ENCODE results near the gene LRRC31.

DNA sequence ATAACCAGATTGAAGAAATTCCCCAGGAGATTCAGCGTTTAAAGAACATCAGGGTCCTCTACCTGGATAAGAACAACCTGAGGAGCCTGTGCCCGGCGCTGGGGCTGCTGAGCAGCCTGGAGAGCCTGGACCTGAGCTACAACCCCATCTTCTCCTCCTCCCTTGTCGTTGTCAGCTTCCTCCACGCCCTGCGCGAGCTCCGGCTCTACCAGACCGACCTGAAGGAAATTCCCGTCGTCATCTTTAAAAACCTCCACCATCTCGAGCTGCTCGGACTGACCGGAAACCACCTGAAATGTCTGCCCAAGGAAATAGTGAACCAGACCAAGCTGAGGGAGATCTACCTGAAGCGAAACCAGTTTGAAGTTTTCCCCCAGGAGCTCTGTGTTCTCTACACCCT is 47.6 kb downstream of the LRRC31 start:
- TF ChIP-seq, protein P1, sequence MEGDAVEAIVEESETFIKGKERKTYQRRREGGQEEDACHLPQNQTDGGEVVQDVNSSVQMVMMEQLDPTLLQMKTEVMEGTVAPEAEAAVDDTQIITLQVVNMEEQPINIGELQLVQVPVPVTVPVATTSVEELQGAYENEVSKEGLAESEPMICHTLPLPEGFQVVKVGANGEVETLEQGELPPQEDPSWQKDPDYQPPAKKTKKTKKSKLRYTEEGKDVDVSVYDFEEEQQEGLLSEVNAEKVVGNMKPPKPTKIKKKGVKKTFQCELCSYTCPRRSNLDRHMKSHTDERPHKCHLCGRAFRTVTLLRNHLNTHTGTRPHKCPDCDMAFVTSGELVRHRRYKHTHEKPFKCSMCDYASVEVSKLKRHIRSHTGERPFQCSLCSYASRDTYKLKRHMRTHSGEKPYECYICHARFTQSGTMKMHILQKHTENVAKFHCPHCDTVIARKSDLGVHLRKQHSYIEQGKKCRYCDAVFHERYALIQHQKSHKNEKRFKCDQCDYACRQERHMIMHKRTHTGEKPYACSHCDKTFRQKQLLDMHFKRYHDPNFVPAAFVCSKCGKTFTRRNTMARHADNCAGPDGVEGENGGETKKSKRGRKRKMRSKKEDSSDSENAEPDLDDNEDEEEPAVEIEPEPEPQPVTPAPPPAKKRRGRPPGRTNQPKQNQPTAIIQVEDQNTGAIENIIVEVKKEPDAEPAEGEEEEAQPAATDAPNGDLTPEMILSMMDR (IDR thresholded peaks at IDR 0.05; ENCODE audit: low read depth, low read length, missing input control) = no peak
- TF ChIP-seq, protein P2, sequence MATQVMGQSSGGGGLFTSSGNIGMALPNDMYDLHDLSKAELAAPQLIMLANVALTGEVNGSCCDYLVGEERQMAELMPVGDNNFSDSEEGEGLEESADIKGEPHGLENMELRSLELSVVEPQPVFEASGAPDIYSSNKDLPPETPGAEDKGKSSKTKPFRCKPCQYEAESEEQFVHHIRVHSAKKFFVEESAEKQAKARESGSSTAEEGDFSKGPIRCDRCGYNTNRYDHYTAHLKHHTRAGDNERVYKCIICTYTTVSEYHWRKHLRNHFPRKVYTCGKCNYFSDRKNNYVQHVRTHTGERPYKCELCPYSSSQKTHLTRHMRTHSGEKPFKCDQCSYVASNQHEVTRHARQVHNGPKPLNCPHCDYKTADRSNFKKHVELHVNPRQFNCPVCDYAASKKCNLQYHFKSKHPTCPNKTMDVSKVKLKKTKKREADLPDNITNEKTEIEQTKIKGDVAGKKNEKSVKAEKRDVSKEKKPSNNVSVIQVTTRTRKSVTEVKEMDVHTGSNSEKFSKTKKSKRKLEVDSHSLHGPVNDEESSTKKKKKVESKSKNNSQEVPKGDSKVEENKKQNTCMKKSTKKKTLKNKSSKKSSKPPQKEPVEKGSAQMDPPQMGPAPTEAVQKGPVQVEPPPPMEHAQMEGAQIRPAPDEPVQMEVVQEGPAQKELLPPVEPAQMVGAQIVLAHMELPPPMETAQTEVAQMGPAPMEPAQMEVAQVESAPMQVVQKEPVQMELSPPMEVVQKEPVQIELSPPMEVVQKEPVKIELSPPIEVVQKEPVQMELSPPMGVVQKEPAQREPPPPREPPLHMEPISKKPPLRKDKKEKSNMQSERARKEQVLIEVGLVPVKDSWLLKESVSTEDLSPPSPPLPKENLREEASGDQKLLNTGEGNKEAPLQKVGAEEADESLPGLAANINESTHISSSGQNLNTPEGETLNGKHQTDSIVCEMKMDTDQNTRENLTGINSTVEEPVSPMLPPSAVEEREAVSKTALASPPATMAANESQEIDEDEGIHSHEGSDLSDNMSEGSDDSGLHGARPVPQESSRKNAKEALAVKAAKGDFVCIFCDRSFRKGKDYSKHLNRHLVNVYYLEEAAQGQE (IDR thresholded peaks at IDR 0.05) = no peak
- TF ChIP-seq JUND (IDR thresholded peaks at IDR 0.05) (no peak), RAD21 (IDR thresholded peaks at IDR 0.05) (no peak), FOXA1 (IDR thresholded peaks at IDR 0.05) (no peak)
- TF ChIP-seq, protein P3, sequence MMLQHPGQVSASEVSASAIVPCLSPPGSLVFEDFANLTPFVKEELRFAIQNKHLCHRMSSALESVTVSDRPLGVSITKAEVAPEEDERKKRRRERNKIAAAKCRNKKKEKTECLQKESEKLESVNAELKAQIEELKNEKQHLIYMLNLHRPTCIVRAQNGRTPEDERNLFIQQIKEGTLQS (IDR thresholded peaks at IDR 0.05) = no peak
- TF ChIP-seq, protein P4, sequence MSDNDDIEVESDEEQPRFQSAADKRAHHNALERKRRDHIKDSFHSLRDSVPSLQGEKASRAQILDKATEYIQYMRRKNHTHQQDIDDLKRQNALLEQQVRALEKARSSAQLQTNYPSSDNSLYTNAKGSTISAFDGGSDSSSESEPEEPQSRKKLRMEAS (IDR thresholded peaks at IDR 0.05) = no peak
